ENCODE measurements around the gene CTH.

DNA sequence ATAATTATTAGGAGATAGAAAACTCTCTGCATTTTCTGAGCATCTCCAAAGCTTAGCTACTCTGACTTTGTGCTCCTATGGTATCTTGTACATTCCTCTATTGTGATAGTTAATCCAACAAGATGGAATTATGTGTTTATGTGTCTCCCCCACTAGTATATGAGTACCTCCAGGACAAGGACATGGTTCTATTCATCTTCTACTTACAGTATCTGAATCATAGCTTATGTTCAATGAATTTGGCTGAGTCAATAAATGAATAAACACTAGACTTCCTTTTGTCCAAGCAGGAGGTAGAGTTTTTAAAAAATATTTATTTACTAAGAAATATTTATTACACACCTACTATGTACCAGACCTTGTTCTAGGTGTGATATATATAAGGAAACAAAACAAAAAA, 18.4 kb upstream of the CTH start:
- TF ChIP-seq CTCF (IDR thresholded peaks at IDR 0.05; ENCODE audit: low read depth, low read length, poor library complexity, severe bottlenecking) (no peak), EZH2phosphoT487 (IDR thresholded peaks at IDR 0.05; ENCODE audit: borderline replicate concordance, low read length) (no peak)

All from DOHH2 (cell line).